Thyroid gland (tissue), 4 donors: ENCODE measurements around the gene HNRNPLL. TPM values are rescaled to one million over a fixed set of nuclear protein-coding genes. Genes with fewer than 3 reads are reported as not detected.
"Not testable (repeated sequence)": the region's sequence is repeated elsewhere in the genome, so short reads cannot be mapped to it uniquely, and the experiment has no call there.

Experiments used
- DNase-seq, 2 donors: peaks; one replicate each; pipeline ENCODE4 v3.0.0-alpha.2; 2019
- H3K27ac ChIP-seq, 3 donors: fragments of 200-600 bp; sonication (generic); 1 replicate in 2 of 3; 2 replicates in 1 of 3; pipeline ENCODE4 v1.5.1; 2016 to 2019; ENCODE audit warnings: mild to moderate bottlenecking in 1 of 3, moderate library complexity in 1 of 3
- H3K27me3 ChIP-seq: fragments of 200-600 bp; sonication (generic); one replicate; pipeline ENCODE4 v1.5.1; 2019
- H3K36me3 ChIP-seq, 2 donors: fragments of 200-600 bp; sonication (generic); one replicate each; pipeline ENCODE4 v1.5.1; 2016 to 2019
- H3K4me1 ChIP-seq, 2 donors: fragments of 200-600 bp; sonication (generic); one replicate each; pipeline ENCODE4 v1.5.1; 2017 to 2019
- H3K4me3 ChIP-seq, 3 donors: fragments of 200-600 bp; sonication (generic); replicated peaks in 1 of 3; 1 replicate in 2 of 3; 2 replicates in 1 of 3; pipeline ENCODE4 v1.5.1; 2016; ENCODE audit warnings: mild to moderate bottlenecking in 1 of 3
- H3K9me3 ChIP-seq: fragments of 200-600 bp; sonication (generic); one replicate; pipeline ENCODE4 v1.5.1; 2017
- POLR2A ChIP-seq, 2 donors: fragments of 450-650 bp; IDR thresholded peaks; one replicate each; pipeline ENCODE4 v1.6.1; 2017; ENCODE audit warnings: antibody characterized with exemption in 2 of 2, mild to moderate bottlenecking in 2 of 2, moderate library complexity in 1 of 2
- WGBS, 2 donors: methylation state at CpG; one replicate each; pipeline ENCODE4 v1.1.5; 2017; 5-methylcytosine and 5-hydroxymethylcytosine counted together
- intact Hi-C: fragments of 100-400 bp; cut with DNase I; formaldehyde crosslinking; loops from one replicate; pipeline ENCODE4 v1.15.1; 2023
- total RNA-seq, 4 donors: library from RNA; depleted of rRNA; stranded (reverse); fragments of >200 nt; gene quantifications; one replicate each; pipeline ENCODE4 v1.2.3, GENCODE V29; 2016
- TF ChIP-seq, protein P1 (sequence below), 6 experiments: fragments of 200-600 bp in 3 of 6; fragments of 450-650 bp in 3 of 6; sonication (generic) in 3 of 6; IDR thresholded peaks; one replicate each; pipeline ENCODE4 v1.5.1; 2016 to 2019; ENCODE audit warnings: antibody characterized with exemption in 6 of 6, mild to moderate bottlenecking in 2 of 6, inconsistent platforms in 1 of 6, moderate library complexity in 1 of 6

Gene HNRNPLL
- total RNA-seq, 4 donors from 2014 or later = 60.1 to 85.1 (median 64.3) TPM

DNA sequence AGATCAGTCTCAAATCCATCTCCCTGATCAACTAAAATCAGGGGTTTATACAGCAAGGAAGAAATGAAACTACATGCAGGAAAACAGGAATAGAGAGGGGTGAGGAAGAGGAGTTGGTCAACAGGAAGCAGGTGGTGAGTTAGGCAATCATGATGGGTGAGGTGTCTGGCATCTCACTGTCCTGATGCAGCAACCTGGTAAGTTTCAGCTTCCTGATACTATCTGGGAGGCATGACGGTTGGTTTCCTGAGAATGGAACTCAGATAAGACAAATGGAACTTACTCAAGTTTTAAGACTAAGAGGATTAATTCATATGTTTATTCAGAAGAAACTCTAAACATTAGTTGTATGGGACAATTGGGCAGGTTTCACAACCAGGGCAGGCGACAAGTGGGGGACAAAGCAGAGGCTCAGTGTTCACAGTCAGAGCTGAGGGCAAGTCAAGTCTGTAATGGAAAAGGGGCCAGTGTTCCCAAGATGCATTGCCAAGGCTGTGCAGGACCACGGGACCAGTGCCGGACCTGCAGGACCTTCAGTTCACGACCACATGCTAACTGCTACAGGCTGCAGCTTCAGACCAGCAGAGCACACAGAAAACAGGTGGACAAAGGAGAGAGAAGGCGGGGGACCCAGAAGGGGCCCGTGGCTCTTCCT lies 45.5 kb upstream of the HNRNPLL start:
- TF ChIP-seq POLR2A (IDR thresholded peaks at IDR 0.05) = no peak
- TF ChIP-seq, protein P1, sequence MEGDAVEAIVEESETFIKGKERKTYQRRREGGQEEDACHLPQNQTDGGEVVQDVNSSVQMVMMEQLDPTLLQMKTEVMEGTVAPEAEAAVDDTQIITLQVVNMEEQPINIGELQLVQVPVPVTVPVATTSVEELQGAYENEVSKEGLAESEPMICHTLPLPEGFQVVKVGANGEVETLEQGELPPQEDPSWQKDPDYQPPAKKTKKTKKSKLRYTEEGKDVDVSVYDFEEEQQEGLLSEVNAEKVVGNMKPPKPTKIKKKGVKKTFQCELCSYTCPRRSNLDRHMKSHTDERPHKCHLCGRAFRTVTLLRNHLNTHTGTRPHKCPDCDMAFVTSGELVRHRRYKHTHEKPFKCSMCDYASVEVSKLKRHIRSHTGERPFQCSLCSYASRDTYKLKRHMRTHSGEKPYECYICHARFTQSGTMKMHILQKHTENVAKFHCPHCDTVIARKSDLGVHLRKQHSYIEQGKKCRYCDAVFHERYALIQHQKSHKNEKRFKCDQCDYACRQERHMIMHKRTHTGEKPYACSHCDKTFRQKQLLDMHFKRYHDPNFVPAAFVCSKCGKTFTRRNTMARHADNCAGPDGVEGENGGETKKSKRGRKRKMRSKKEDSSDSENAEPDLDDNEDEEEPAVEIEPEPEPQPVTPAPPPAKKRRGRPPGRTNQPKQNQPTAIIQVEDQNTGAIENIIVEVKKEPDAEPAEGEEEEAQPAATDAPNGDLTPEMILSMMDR (IDR thresholded peaks at IDR 0.05) = no peak
- Histone ChIP-seq H3K4me1 (no peaks in the 10 kb centered on the region), H3K27me3 (no peaks in the 10 kb centered on the region), H3K27ac (no peak overlapping the region), H3K36me3 (no peaks in the 10 kb centered on the region), H3K9me3 (no peaks in the 10 kb centered on the region), H3K4me3 (no peak overlapping the region)
- intact Hi-C loops = no loop called here
- no peak for DNase-seq
- WGBS, 2 donors = 90% methylated on average over 7 of the region's 7 CpGs

DNA sequence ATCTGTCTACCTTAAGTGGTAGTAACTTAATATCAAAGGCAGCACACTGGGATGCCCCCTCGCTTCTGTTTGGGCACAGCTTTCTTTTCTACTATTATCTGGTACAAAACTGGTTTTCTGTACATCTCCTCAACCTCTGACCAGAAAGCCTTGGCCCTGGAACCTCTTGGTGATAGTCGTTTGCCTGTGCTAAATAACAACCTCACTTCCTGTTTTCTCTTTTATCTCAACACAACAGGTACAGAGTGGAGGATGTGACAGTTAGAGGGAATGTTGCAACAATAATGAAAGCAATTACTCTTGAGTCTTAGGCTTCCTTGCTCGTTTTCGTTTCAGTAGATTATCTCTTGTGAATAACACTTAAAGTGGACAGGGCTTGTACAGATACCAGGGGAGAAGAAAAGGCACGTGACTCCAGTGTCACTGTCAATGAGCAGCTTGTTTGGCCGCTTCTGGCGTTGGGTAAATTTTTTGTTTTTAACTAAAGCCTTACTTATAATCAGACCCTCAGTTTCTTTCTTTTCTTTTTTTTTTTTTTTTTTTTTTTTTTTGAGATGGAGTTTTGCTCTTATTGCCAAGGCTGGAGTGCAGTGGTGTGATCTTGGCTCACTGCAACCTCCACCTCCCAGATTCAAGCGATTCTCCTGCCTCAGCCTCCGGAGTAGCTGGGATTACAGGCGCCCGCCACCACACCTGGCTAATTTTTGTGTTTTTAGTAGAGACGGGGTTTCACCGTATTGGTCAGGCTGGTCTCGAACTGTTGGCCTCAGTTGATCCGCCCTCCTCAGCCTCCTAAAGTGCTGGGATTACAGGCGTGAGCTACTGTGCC lies 41.2 kb upstream of the HNRNPLL start:
- DNase-seq, intact Hi-C loops, H3K27me3 ChIP-seq, H3K9me3 ChIP-seq, H3K4me3 ChIP-seq, H3K27ac ChIP-seq, H3K36me3 ChIP-seq, H3K4me1 ChIP-seq: not testable (repeated sequence)
- 90 to 91% methylated on average over 16 of the region's 16 CpGs for whole genome bisulfite sequencing, 2 donors

DNA sequence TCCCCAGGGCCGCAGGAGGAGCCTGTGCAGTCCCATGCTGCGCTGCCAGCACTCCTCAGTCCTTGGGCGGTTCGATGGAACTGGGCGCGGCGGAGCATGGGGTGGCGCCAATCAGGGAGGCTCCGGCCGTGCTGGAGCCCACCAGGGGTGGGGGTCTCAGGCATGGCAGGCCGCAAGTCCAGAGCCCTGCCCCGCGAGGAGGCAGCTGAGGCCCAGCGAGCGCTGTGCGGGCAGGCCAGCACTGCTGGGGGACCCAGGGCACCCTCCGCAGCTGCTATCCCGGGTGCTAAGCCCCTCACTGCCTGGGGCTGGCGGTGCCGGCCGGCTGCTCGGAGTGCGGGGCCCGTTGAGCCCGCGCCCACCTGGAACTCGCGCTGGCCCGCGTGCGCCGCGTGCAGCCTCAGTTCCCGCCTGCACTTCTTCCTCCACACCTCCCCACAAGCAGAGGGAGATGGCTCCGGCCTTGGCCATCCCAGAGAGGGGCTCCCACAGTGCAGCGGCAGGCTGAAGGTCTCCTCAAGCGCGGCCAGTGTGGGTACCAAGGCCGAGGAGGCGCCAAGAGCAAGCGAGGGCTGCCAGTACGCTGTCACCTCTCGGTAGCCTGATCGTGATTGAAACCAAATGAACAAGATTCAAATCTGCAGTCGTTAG lies 40.4 kb upstream of the HNRNPLL start:
- no peaks in the 10 kb centered on the region for H3K36me3 ChIP-seq
- intact Hi-C loops = no loop called here
- 96 to 97% methylated on average over 26 to 38 of the region's 45 CpGs for WGBS, 2 donors
- no peaks in the 10 kb centered on the region for H3K9me3 ChIP-seq
- TF ChIP-seq, protein P1 (IDR thresholded peaks at IDR 0.05) = no peak
- TF ChIP-seq POLR2A (IDR thresholded peaks at IDR 0.05) = no peak
- no peaks in the 10 kb centered on the region for H3K4me1 ChIP-seq
- no peak for DNase-seq
- H3K4me3 ChIP-seq = no peak overlapping the region
- H3K27me3 ChIP-seq = no peaks in the 10 kb centered on the region
- H3K27ac ChIP-seq = no peak overlapping the region

DNA sequence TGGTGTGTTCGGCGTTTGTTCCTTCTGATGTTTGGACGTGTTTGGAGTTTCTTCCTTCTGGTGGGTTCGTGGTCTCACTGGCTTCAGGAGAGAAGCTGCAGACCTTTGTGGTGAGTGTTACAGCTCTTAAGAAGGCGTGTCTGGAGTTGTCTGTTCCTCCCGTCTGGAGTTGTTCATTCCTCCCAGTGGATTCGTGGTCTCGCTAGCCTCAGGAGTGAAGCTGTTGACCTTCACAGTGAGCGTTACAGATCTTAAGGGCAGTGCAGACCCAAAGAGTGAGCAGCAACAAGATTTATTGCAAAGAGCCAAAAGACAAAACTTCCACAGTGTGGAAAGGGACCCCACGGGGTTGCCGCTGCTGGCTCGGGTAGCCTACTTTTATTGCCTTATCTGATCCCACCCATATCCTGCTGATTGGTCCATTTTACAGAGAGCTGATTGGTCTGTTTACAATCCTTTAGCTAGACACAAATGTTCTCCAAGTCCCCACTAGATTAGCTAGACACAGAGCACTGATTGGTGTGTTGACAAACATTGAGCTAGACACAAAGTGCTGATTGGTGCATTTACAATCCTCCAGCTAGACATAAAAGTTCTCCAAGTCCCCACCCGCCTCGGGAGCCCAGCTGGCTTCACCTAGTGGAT lies 39.8 kb upstream of the HNRNPLL start:
- 92% methylated on average over 12 to 14 of the region's 14 CpGs for WGBS, 2 donors
- H3K27me3 ChIP-seq, H3K4me3 ChIP-seq, DNase-seq, H3K27ac ChIP-seq, intact Hi-C loops, H3K9me3 ChIP-seq, H3K4me1 ChIP-seq, H3K36me3 ChIP-seq: not testable (repeated sequence)

DNA sequence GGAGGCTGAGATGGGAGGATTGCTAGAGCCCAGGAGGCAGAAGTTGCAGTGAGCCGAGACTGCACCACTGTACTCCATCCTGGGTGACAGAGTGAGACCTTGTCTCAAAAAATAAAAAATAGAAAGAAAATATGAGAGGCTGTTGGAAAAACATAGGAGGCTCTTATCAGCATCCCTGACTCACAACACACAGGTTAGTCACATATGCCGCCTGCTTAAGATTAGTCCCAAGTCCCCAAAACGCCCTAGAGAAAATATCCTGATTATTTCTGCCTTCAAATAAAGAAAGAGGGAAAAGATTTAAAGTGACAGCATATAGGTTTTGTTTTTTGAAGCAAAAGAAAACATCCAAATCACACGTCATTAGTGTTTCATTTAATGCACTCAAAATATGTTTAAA lies 33.3 kb upstream of the HNRNPLL start:
- intact Hi-C loops = no loop called here
- TF ChIP-seq, protein P1 (IDR thresholded peaks at IDR 0.05) = no peak
- TF ChIP-seq POLR2A (IDR thresholded peaks at IDR 0.05) = no peak
- Histone ChIP-seq H3K27me3 (no peaks in the 10 kb centered on the region), H3K4me3 (no peak overlapping the region), H3K4me1 (no peaks in the 10 kb centered on the region), H3K36me3 (no peaks in the 10 kb centered on the region), H3K9me3 (no peaks in the 10 kb centered on the region), H3K27ac (no peak overlapping the region)
- DNase-seq = no peak
- WGBS, 2 donors = 88 to 92% methylated on average over 4 of the region's 4 CpGs
